K562 (cell line): Measurements from ENCODE around the gene C6orf47. TPM values are rescaled to one million over a fixed set of nuclear protein-coding genes. Genes with fewer than 3 reads are reported as not detected.

Source experiments
- AFF4 ChIP-seq: sonication (generic); formaldehyde crosslinking; IDR thresholded peaks from 2 replicates; pipeline ENCODE4 v1.8.0; 2023; ENCODE audit warnings: mild to moderate bottlenecking, missing genetic modification reagents
- LEF1 ChIP-seq: fragments of 450-650 bp; IDR thresholded peaks from 2 replicates; pipeline ENCODE4 v1.6.1; 2016; ENCODE audit warnings: mild to moderate bottlenecking
- MTF1 ChIP-seq: fragments of 250-450 bp; sonication (Bioruptor Pico); IDR thresholded peaks from 2 replicates; pipeline ENCODE4 v1.9.0; 2021; ENCODE audit warnings: moderate library complexity, mild to moderate bottlenecking, inconsistent platforms, borderline replicate concordance
- SAP30 ChIP-seq: fragments of 200-600 bp; sonication (generic); IDR thresholded peaks from 2 replicates; pipeline ENCODE4 v1.6.1; 2012; ENCODE audit warnings: borderline replicate concordance, low read depth, mild to moderate bottlenecking, moderate library complexity, low read length, control low read depth, inconsistent platforms; ENCODE audit not compliant: insufficient read depth, poor library complexity, severe bottlenecking
- YY1 ChIP-seq, 3 experiments: IDR thresholded peaks; 2 replicates each; pipeline ENCODE4 v1.6.1; 2011; ENCODE audit warnings: low read length in 2 of 3, mild to moderate bottlenecking in 2 of 3, moderate library complexity in 2 of 3, borderline replicate concordance in 1 of 3, control low read depth in 1 of 3, low read depth in 1 of 3; ENCODE audit not compliant: insufficient read depth in 3 of 3, insufficient replicate concordance in 2 of 3, control insufficient read depth in 1 of 3, insufficient read length in 1 of 3; ENCODE audit errors: extremely low read depth in 1 of 3
- ZBTB11 ChIP-seq, 3 experiments: fragments of 200-800 bp in 1 of 3; fragments of 250-450 bp in 1 of 3; fragments of 450-650 bp in 1 of 3; sonication (Bioruptor Pico) in 1 of 3; sonication (Bioruptor generic) in 1 of 3; formaldehyde crosslinking in 1 of 3; IDR thresholded peaks; 2 replicates each; pipeline versions ENCODE4 v1.6.1 to v1.8.0; 2016 to 2022; ENCODE audit warnings: mild to moderate bottlenecking in 2 of 3, missing genetic modification characterization in 2 of 3, missing compliant biosample characterization in 1 of 3, moderate library complexity in 1 of 3
- ZBTB2 ChIP-seq: fragments of 450-650 bp; IDR thresholded peaks from 2 replicates; pipeline ENCODE4 v1.6.1; 2016; ENCODE audit warnings: antibody characterized with exemption
- polyA plus RNA-seq, 8 experiments: library from polyadenylated mRNA; depleted of rRNA in 4 of 8; stranded (reverse) in 5 of 8; unstranded in 3 of 8; fragments of >200 nt; fragmentation: Nextera tagmentation in 2 of 8; fragmentation: Illumina TruSeq in 1 of 8; extraction: Ambion mirVana in 2 of 8; extraction: Trizol in 1 of 8; gene quantifications; 2 replicates each; pipeline versions ENCODE4 v1.2.1 to v1.2.3, GENCODE V29; 2011 to 2014; ENCODE audit warnings: inconsistent platforms in 1 of 8, missing spikeins in 1 of 8
- total RNA-seq, 7 experiments: library from RNA; depleted of rRNA in 6 of 7; stranded (reverse); fragments of >200 nt in 6 of 7; fragmentation: Illumina TruSeq in 2 of 7; extraction: Trizol in 2 of 7; gene quantifications; 2 replicates each; pipeline versions ENCODE4 v1.2.1 to v1.2.3, GENCODE V29; 2011 to 2021; ENCODE audit warnings: low replicate concordance in 1 of 7
- TF ChIP-seq, protein P1 (sequence below): sonication (generic); formaldehyde crosslinking; IDR thresholded peaks from 2 replicates; pipeline ENCODE4 v1.4.0; 2020; ENCODE audit warnings: mild to moderate bottlenecking, missing genetic modification reagents

The C6orf47 gene
- total and polyA plus RNA-seq, 9 of the 15 experiments (the other 6 are each of a cell fraction or from before 2014, with no cell fraction given), result 0.14 to 43.8 (median 27.0) TPM

DNA sequence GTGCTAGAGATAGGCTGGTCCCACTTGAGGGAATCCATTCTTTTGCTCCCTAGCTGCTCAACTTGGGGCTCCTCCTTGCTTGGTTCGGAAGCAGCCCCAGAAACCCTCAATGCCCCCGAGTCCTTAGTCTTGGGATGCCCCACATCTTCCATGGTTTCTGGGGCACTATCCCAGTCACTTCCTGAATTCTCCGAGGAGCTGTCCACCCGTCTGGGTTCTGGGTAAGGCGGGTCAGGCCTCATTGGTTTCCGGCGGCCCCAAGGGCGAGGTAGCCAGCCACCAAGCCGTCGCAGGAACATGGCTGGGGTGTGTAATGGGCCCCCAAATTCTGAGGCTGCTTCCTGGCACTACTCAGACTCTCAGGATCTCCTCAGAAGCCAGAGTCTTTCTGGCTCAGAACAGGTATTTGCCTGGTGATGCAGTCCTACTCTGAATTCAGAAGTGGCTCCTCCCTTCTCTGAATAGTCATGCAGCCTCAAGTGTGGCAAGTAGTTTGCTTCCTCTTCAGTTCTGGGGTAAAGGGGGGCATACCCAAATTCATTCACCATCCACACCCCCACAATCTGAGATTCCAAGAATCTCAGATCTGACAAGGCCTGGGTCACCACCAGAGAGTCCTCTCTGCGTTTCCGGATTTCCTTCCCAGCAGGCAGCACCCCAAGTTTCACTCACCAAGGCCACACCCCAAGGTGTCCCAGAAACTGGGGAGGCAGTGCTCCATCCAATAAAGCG, 763 bp downstream of the C6orf47 start (continued):
- TF ChIP-seq ZBTB2 (peak; percentile 55), MTF1 (CRISPR knock-in tag) (0 out of 2 replicates have a peak, but pooled peaks have one; percentile 76), LEF1 (no peak), SAP30 (peak; percentile 78), ZBTB11 (CRISPR knock-in tag; IDR thresholded peaks at IDR 0.05) (peak in 1 of 3 experiments; percentile 22; a peak in 1 of 6 replicates), AFF4 (CRISPR knock-in tag) (0 out of 2 replicates have a peak, but pooled peaks have one; percentile 4), YY1 (IDR thresholded peaks at IDR 0.05; ENCODE audit: borderline replicate concordance in 1 of 3, control insufficient read depth in 1 of 3, extremely low read depth in 1 of 3, insufficient read depth in 3 of 3, insufficient read length in 1 of 3, insufficient replicate concordance in 2 of 3, low read depth in 1 of 3, low read length in 2 of 3) (peak in 1 of 3 experiments; percentile 12)
- TF ChIP-seq, protein P1, sequence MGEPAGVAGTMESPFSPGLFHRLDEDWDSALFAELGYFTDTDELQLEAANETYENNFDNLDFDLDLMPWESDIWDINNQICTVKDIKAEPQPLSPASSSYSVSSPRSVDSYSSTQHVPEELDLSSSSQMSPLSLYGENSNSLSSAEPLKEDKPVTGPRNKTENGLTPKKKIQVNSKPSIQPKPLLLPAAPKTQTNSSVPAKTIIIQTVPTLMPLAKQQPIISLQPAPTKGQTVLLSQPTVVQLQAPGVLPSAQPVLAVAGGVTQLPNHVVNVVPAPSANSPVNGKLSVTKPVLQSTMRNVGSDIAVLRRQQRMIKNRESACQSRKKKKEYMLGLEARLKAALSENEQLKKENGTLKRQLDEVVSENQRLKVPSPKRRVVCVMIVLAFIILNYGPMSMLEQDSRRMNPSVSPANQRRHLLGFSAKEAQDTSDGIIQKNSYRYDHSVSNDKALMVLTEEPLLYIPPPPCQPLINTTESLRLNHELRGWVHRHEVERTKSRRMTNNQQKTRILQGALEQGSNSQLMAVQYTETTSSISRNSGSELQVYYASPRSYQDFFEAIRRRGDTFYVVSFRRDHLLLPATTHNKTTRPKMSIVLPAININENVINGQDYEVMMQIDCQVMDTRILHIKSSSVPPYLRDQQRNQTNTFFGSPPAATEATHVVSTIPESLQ (CRISPR knock-in tag), result peak; percentile 37; the same call in 1 of the 2 replicates
